IPS-20b (cell line): Measurements from ENCODE around the gene TMEM203.

Source experiments
- H3K27ac ChIP-seq: one replicate; pipeline ENCODE4 v1.5.1; 2013; ENCODE audit warnings: low read length
- H3K27me3 ChIP-seq: 2 replicates; pipeline ENCODE4 v1.6.1; 2013; ENCODE audit warnings: mild to moderate bottlenecking, low read length, inconsistent platforms; ENCODE audit not compliant: insufficient read depth
- H3K36me3 ChIP-seq: 2 replicates; pipeline ENCODE4 v1.6.1; 2013; ENCODE audit warnings: low read depth, mild to moderate bottlenecking, inconsistent platforms, low read length, moderate library complexity; ENCODE audit not compliant: insufficient read depth
- H3K4me1 ChIP-seq: 2 replicates; pipeline ENCODE4 v1.6.1; 2013; ENCODE audit warnings: mild to moderate bottlenecking, control low read depth, inconsistent platforms, low read length, moderate library complexity; ENCODE audit not compliant: insufficient read depth
- H3K4me3 ChIP-seq: 2 replicates; pipeline ENCODE4 v1.5.1; 2013; ENCODE audit warnings: mild to moderate bottlenecking, low read length, inconsistent platforms
- H3K9ac ChIP-seq: 2 replicates; pipeline ENCODE4 v1.6.1; 2013; ENCODE audit warnings: low read depth, mild to moderate bottlenecking, inconsistent platforms, low read length, moderate library complexity
- H3K9me3 ChIP-seq: 2 replicates; pipeline ENCODE4 v1.6.1; 2013; ENCODE audit warnings: mild to moderate bottlenecking, low read depth, low read length, inconsistent platforms; ENCODE audit not compliant: insufficient read depth

Gene TMEM203

GRCh38 chr9:137217276-137218211 lies 12.1 kb upstream of the TMEM203 start:
- H3K27me3 ChIP-seq = peaks cover 3% of the 10 kb centered on the region
- H3K9me3 ChIP-seq = no peaks in the 10 kb centered on the region
- no peak overlapping the region for H3K4me3 ChIP-seq
- no peaks in the 10 kb centered on the region for H3K4me1 ChIP-seq
- peaks cover 18% of the 10 kb centered on the region for H3K36me3 ChIP-seq
- no peak overlapping the region for H3K9ac ChIP-seq
- H3K27ac ChIP-seq = no peak overlapping the region

- no peaks in the 10 kb centered on the region for H3K9me3 ChIP-seq
- H3K27ac ChIP-seq = no peak overlapping the region
- H3K9ac ChIP-seq = no peak overlapping the region
- H3K27me3 ChIP-seq = no peaks in the 10 kb centered on the region
- peaks cover 18% of the 10 kb centered on the region for H3K36me3 ChIP-seq
- no peaks in the 10 kb centered on the region for H3K4me1 ChIP-seq
- H3K4me3 ChIP-seq = no peak overlapping the region
These were observed 10.9 kb upstream of the TMEM203 start for GRCh38 chr9:137216188-137216965.

- H3K36me3 ChIP-seq = peaks cover 18% of the 10 kb centered on the region
- H3K4me1 ChIP-seq = no peaks in the 10 kb centered on the region
- H3K27ac ChIP-seq = no peak overlapping the region
- H3K27me3 ChIP-seq = no peaks in the 10 kb centered on the region
- no peak overlapping the region for H3K4me3 ChIP-seq
- H3K9me3 ChIP-seq = no peaks in the 10 kb centered on the region
- H3K9ac ChIP-seq = no peak overlapping the region
These were observed 9.9 kb upstream of the TMEM203 start for GRCh38 chr9:137215196-137215986.

- Histone ChIP-seq H3K27ac (no peak overlapping the region), H3K36me3 (peaks cover 18% of the 10 kb centered on the region), H3K9ac (no peak overlapping the region), H3K27me3 (no peaks in the 10 kb centered on the region), H3K4me3 (no peak overlapping the region), H3K4me1 (no peaks in the 10 kb centered on the region), H3K9me3 (no peaks in the 10 kb centered on the region)
These were observed 9.2 kb upstream of the TMEM203 start for GRCh38 chr9:137214620-137215019.

DNA sequence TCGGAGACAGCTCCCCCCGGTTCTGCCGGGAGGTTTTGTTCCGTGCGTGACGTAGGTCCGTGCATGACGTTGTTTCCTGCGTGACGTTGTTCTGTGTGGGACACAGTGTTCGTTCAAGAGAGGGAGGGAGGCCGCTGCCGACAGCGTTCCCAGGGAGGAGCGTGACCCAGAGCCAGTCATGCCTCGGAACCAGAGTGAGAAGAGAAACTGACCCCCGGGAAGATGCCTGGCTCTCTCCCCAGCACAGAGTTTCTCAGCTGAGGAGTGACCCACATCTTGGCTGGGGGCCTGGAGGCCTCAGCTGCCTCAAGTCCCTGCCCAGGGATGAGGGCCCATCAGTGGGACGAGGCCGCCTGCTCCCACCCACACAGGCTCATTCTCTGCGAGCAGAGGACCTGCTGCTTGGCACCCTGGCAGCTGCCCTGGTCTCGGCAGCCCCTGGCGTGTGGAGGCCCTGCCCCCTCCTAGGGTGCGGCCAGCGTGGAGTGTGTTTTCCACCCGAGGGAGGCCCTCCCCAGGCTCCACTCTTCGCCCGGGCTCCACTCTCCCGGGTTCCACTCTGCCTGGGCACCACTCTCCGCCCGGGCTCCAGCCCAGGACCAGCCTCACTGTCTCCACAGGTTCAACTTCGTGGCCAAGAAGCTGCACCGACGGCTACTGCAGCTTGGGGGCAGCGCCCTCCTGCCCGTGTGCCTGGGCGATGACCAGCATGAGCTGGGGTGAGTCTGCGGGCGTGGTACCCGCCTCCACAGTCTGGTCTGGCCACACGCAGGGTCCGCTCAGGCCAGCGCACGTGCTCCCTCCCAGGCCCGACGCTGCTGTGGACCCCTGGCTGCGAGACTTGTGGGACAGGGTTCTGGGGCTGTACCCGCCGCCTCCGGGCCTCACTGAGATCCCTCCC lies 8.0 kb upstream of the TMEM203 start:
- H3K36me3 ChIP-seq = peaks cover 29% of the 10 kb centered on the region
- no peak overlapping the region for H3K4me3 ChIP-seq
- no peaks in the 10 kb centered on the region for H3K27me3 ChIP-seq
- no peaks in the 10 kb centered on the region for H3K4me1 ChIP-seq
- H3K9ac ChIP-seq = no peak overlapping the region
- no peak overlapping the region for H3K27ac ChIP-seq
- H3K9me3 ChIP-seq = no peaks in the 10 kb centered on the region

- Histone ChIP-seq H3K9me3 (no peaks in the 10 kb centered on the region), H3K36me3 (peaks cover 32% of the 10 kb centered on the region), H3K27ac (no peak overlapping the region), H3K9ac (no peak overlapping the region), H3K27me3 (no peaks in the 10 kb centered on the region), H3K4me1 (no peaks in the 10 kb centered on the region), H3K4me3 (no peak overlapping the region)
These were observed 7.1 kb upstream of the TMEM203 start for GRCh38 chr9:137212520-137212919.

- peaks cover 37% of the 10 kb centered on the region for H3K36me3 ChIP-seq
- no peak overlapping the region for H3K4me3 ChIP-seq
- H3K4me1 ChIP-seq = peaks cover 2% of the 10 kb centered on the region
- no peaks in the 10 kb centered on the region for H3K9me3 ChIP-seq
- no peak overlapping the region for H3K9ac ChIP-seq
- no peak overlapping the region for H3K27ac ChIP-seq
- H3K27me3 ChIP-seq = no peaks in the 10 kb centered on the region
These were observed 6.1 kb upstream of the TMEM203 start for GRCh38 chr9:137211532-137211931.

DNA sequence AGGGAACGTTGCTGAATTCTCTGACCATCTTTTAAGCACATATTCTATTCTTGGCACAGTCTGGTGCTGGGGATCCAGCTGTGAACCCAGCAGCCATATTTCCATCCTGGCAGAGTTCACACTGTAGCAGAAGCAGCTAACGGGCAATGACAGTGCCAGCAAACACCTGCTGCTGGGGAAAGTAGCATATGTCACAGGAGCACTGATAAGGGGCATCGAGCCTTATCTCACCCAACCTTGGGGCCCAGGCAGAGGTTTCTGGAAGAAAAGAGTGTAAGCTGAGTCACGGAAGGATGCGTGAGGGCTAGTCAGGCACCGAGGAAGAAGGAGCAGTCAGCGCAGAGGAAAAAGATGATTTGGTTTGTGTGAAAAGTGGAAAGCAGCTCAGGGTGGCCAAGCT lies 1.2 kb upstream of the TMEM203 start:
- Histone ChIP-seq H3K4me3 (peak overlapping the region; percentile 99), H3K4me1 (peaks cover 9% of the 10 kb centered on the region), H3K9me3 (no peaks in the 10 kb centered on the region), H3K9ac (peak overlapping the region; percentile 98; the same call in 1 of the 2 replicates), H3K27me3 (no peaks in the 10 kb centered on the region), H3K36me3 (peaks cover 20% of the 10 kb centered on the region; the same call in 1 of the 2 replicates), H3K27ac (no peak overlapping the region)

- Histone ChIP-seq H3K9ac (peak overlapping the region; percentile 98; the same call in 1 of the 2 replicates), H3K36me3 (peaks cover 20% of the 10 kb centered on the region; the same call in 1 of the 2 replicates), H3K9me3 (no peaks in the 10 kb centered on the region), H3K4me1 (peaks cover 9% of the 10 kb centered on the region), H3K4me3 (peak overlapping the region; percentile 99), H3K27me3 (no peaks in the 10 kb centered on the region), H3K27ac (no peak overlapping the region)
These were observed 720 bp downstream of the TMEM203 start for GRCh38 chr9:137204731-137205125.

DNA sequence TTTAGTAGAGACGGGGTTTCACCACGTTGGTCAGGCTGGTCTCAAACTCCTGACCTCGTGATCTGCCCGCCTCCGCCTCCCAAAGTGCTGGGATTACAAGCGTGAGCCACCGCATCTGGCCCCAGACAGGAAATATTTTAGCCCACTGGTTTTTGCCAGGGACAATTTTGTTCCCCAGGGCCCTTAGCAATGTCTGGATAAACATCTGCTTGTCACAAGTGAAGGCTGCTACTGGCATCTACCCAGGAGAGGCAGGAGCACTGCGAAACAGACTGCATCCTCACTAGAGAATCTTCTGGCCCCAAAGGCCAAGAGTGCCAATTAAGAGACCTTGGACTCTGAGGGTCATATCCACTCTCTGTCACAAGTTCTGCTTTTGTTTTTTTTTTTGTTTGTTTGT lies 2.5 kb downstream of the TMEM203 start:
- Histone ChIP-seq H3K27me3 (no peaks in the 10 kb centered on the region), H3K4me1 (peaks cover 9% of the 10 kb centered on the region), H3K9me3 (no peaks in the 10 kb centered on the region), H3K27ac (no peak overlapping the region), H3K4me3 (no peak overlapping the region), H3K36me3 (peaks cover 10% of the 10 kb centered on the region; the same call in 1 of the 2 replicates), H3K9ac (no peak overlapping the region)
